Activated B cell treated with CpG ODN at 0.5 μM for 24 hours (primary cell): Measurements from ENCODE around the gene PIH1D1. TPM values are rescaled to one million over a fixed set of nuclear protein-coding genes. Genes with fewer than 3 reads are reported as not detected.
A peak's percentile ranks its signal among the peaks of the same experiment; 100 is the strongest.

Experiments
- ATAC-seq: fragments of 200-7000 bp; cut with Tn5 transposase; one replicate; pipeline ENCODE4 v1.10.0; 2021; ENCODE audit warnings: low read depth, mild to moderate bottlenecking, moderate library complexity
- CTCF ChIA-PET: fragments of 350-600 bp; sonication (Branson Sonifier 250); formaldehyde crosslinking; loops from one replicate; lab custom pipeline; 2021; ENCODE audit warnings: antibody characterized with exemption; lab: Charles Lee
- POLR2A ChIA-PET: fragments of 350-600 bp; sonication (Branson Sonifier 250); formaldehyde crosslinking; loops from one replicate; lab custom pipeline; 2021; ENCODE audit warnings: antibody characterized with exemption; lab: Charles Lee
- DNase-seq: peaks from one replicate; pipeline ENCODE4 v3.0.0; 2022
- H3K27ac Mint-ChIP-seq: one replicate; pipeline ENCODE4 v1.8.0; 2020; ENCODE audit warnings: mixed read lengths
- H3K27me3 Mint-ChIP-seq: one replicate; pipeline ENCODE4 v1.8.0; 2021; ENCODE audit warnings: mixed read lengths
- H3K36me3 Mint-ChIP-seq: one replicate; pipeline ENCODE4 v1.8.0; 2021; ENCODE audit warnings: low read depth, mixed read lengths
- H3K4me1 Mint-ChIP-seq: one replicate; pipeline ENCODE4 v1.8.0; 2021; ENCODE audit warnings: mixed read lengths
- H3K4me3 Mint-ChIP-seq: one replicate; pipeline ENCODE4 v1.8.0; 2020; ENCODE audit warnings: mild to moderate bottlenecking, mixed read lengths
- H3K9me3 Mint-ChIP-seq: one replicate; pipeline ENCODE4 v1.8.0; 2020; ENCODE audit warnings: mixed read lengths
- CTCF ChIP-seq: fragments of 200-600 bp; IDR thresholded peaks from one replicate; pipeline ENCODE4 v1.8.0; 2022; ENCODE audit warnings: antibody characterized with exemption, mild to moderate bottlenecking
- intact Hi-C: fragments of 100-400 bp; cut with micrococcal nuclease; formaldehyde crosslinking; loops from one replicate; pipeline ENCODE4 v1.15.1; 2024
- total RNA-seq: library from RNA; stranded (reverse); gene quantifications from 2 replicates; pipeline ENCODE4 v1.2.3, GENCODE V29; 2022

Gene PIH1D1
- total RNA-seq, 1 donor from 2014 or later: 110 TPM

DNA sequence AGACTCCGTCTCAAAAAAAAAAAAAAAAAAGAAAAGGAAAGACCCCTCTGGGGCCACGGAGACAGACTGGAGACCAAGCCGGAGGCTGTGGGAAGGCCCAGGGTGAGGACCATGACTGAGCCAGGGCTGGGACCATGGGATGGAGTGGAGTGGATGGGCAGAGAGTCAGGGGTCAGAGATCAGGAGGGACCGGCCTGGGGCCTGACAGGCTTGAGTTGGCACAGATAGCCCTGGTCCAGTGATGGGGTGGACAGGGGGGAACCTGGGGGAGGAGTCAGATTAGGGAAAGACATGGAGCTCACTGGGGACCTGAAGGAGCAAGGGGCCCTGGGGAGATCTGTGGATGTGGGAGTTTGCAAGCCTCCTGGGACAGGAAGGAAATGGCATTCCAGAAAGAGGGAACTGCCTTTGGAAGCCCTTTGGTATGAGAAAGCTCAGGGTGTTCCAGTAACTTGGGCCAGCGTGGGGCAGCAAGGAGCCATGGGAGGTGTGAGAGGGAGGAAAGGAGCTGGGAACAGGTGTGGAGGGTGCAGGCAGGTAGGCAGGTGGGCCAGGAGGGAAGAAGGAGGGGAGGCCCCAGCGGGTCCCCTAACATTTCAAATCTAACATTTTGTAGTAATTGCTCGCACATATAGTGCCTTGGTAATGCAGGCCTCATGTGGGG lies 29.5 kb upstream of the PIH1D1 start:
- no peak overlapping the region for H3K27ac Mint-ChIP-seq
- no peaks in the 10 kb centered on the region for H3K27me3 Mint-ChIP-seq
- no peak for ATAC-seq
- ChIA-PET CTCF (no interaction called here), POLR2A (interaction anchor here (0.6 to 1.2 kb wide), 3 partner anchors 11 to 196 kb away, joined by 3 to 5 read pairs (median 4); partner anchors contain the start of gene PRMT1)
- no peak for TF ChIP-seq CTCF
- intact Hi-C loops: no loop called here
- peaks cover 6% of the 10 kb centered on the region for H3K4me1 Mint-ChIP-seq
- no peaks in the 10 kb centered on the region for H3K9me3 Mint-ChIP-seq
- DNase-seq: no peak
- H3K4me3 Mint-ChIP-seq: no peak overlapping the region
- H3K36me3 Mint-ChIP-seq: peaks cover 19% of the 10 kb centered on the region

- ChIA-PET CTCF (no interaction called here), POLR2A (interaction anchor here (0.6 to 1.7 kb wide), 3 partner anchors 9 to 28 kb away, joined by 4 to 9 read pairs (median 5); no protein-coding TSS in a partner anchor)
- peaks cover 15% of the 10 kb centered on the region for H3K36me3 Mint-ChIP-seq
- no peaks in the 10 kb centered on the region for H3K27me3 Mint-ChIP-seq
- no peaks in the 10 kb centered on the region for H3K9me3 Mint-ChIP-seq
- DNase-seq: no peak
- no peak overlapping the region for H3K4me3 Mint-ChIP-seq
- H3K4me1 Mint-ChIP-seq: peaks cover 16% of the 10 kb centered on the region
- ATAC-seq: no peak
- TF ChIP-seq CTCF: no peak
- intact Hi-C loops: no loop called here
- H3K27ac Mint-ChIP-seq: no peak overlapping the region
These were observed 28.5 kb upstream of the PIH1D1 start for GRCh38 chr19:49479975-49480628.

GRCh38 chr19:49475995-49476880 lies 24.6 kb upstream of the PIH1D1 start:
- no peak for TF ChIP-seq CTCF
- Mint-ChIP-seq H3K4me1 (peaks cover 46% of the 10 kb centered on the region), H3K27ac (peak overlapping the region; percentile 61), H3K27me3 (no peaks in the 10 kb centered on the region), H3K9me3 (no peaks in the 10 kb centered on the region), H3K4me3 (peak overlapping the region; percentile 55), H3K36me3 (peaks cover 5% of the 10 kb centered on the region)
- intact Hi-C loops: no loop called here
- ATAC-seq: peak; percentile 53
- ChIA-PET POLR2A (interaction anchor here (0.5 to 2.9 kb wide), 9 partner anchors 12 to 135 kb away, joined by 3 to 18 read pairs (median 4); partner anchors contain the start of genes ALDH16A1, RPL13A and RPS11), CTCF (interaction anchor here (0.6 to 2.8 kb wide), 5 partner anchors 39 to 251 kb away, joined by 3 to 10 read pairs (median 4); no protein-coding TSS in a partner anchor)
- DNase-seq: no peak

GRCh38 chr19:49475191-49475917 lies 23.7 kb upstream of the PIH1D1 start:
- H3K27ac Mint-ChIP-seq: peak overlapping the region; percentile 30
- ATAC-seq (no peak), DNase-seq (no peak)
- no peak for TF ChIP-seq CTCF
- peaks cover 4% of the 10 kb centered on the region for H3K36me3 Mint-ChIP-seq
- H3K4me3 Mint-ChIP-seq: peak overlapping the region; percentile 92
- intact Hi-C loops: no loop called here
- H3K27me3 Mint-ChIP-seq: no peaks in the 10 kb centered on the region
- POLR2A ChIA-PET: interaction anchor here (0.6 to 2.9 kb wide), 6 partner anchors 10 to 183 kb away, joined by 3 to 18 read pairs (median 4); partner anchors contain the start of genes ALDH16A1, RPL13A and RPS11
- peaks cover 55% of the 10 kb centered on the region for H3K4me1 Mint-ChIP-seq
- H3K9me3 Mint-ChIP-seq: no peaks in the 10 kb centered on the region
- CTCF ChIA-PET: interaction anchor here (0.6 to 2.8 kb wide), 5 partner anchors 40 to 250 kb away, joined by 3 to 10 read pairs (median 4); no protein-coding TSS in a partner anchor
